Ramos (cell line): ENCODE results near the gene SLC8A1.

Experiments
- in situ Hi-C: fragments of 300-500 bp; cut with MboI; formaldehyde crosslinking; loops from one replicate; pipeline ENCODE4 v1.14.3; 2022; ENCODE audit warnings: low sequenced_read_pairs; ENCODE audit not compliant: unreplicated experiment

SLC8A1 gene

GRCh38 chr2:40451918-40452605 is at the start of gene SLC8A1:
Gene SLC8A1 (minus strand): TSS chr2:40452090.
- in situ Hi-C loops, result no loop called here

GRCh38 chr2:40499437-40499836 is 47.5 kb upstream of the SLC8A1 start:
- in situ Hi-C loops, result no loop called here

- in situ Hi-C loops, result no loop called here
Measured at GRCh38 chr2:40497251-40497859, 45.5 kb upstream of the SLC8A1 start.

GRCh38 chr2:40489678-40489960 is 37.7 kb upstream of the SLC8A1 start:
- in situ Hi-C loops, result no loop called here

GRCh38 chr2:40488927-40489677 is 37.2 kb upstream of the SLC8A1 start:
- in situ Hi-C loops, result no loop called here

GRCh38 chr2:40488101-40488601 is 36.3 kb upstream of the SLC8A1 start:
- in situ Hi-C loops, result no loop called here

- in situ Hi-C loops, result no loop called here
Measured at GRCh38 chr2:40487602-40488001, 35.7 kb upstream of the SLC8A1 start.

- in situ Hi-C loops, result no loop called here
Measured at GRCh38 chr2:40485854-40486253, 34.0 kb upstream of the SLC8A1 start.

GRCh38 chr2:40485318-40485717 is 33.4 kb upstream of the SLC8A1 start:
- in situ Hi-C loops, result no loop called here

- in situ Hi-C loops, result no loop called here
Measured at GRCh38 chr2:40483549-40484243, 31.8 kb upstream of the SLC8A1 start.

GRCh38 chr2:40480596-40480995 is 28.7 kb upstream of the SLC8A1 start:
- in situ Hi-C loops, result no loop called here

- in situ Hi-C loops, result no loop called here
Measured at GRCh38 chr2:40480073-40480472, 28.2 kb upstream of the SLC8A1 start.

- in situ Hi-C loops, result no loop called here
Measured at GRCh38 chr2:40477361-40477760, 25.5 kb upstream of the SLC8A1 start.

GRCh38 chr2:40476436-40476835 is 24.5 kb upstream of the SLC8A1 start:
- in situ Hi-C loops, result no loop called here

GRCh38 chr2:40474306-40474705 is 22.4 kb upstream of the SLC8A1 start:
- in situ Hi-C loops, result no loop called here

- in situ Hi-C loops, result no loop called here
Measured at GRCh38 chr2:40471866-40472265, 20.0 kb upstream of the SLC8A1 start.

- in situ Hi-C loops, result no loop called here
Measured at GRCh38 chr2:40470822-40471813, 19.2 kb upstream of the SLC8A1 start.

- in situ Hi-C loops, result no loop called here
Measured at GRCh38 chr2:40466935-40467572, 15.2 kb upstream of the SLC8A1 start.

GRCh38 chr2:40466332-40466906 is 14.5 kb upstream of the SLC8A1 start:
- in situ Hi-C loops, result no loop called here
